Uterus (tissue), 4 donors: ENCODE results near the gene CFAP97D2. TPM values are rescaled to one million over a fixed set of nuclear protein-coding genes. Genes with fewer than 3 reads are reported as not detected.
A peak's percentile ranks its signal among the peaks of the same experiment; 100 is the strongest.

Experiments
- DNase-seq, 2 donors: peaks; one replicate each; pipeline ENCODE4 v3.0.0-alpha.2; 2019 to 2020
- H3K27ac ChIP-seq, 2 donors: fragments of 200-600 bp; sonication (generic); 1 replicate in 1 of 2; 2 replicates in 1 of 2; pipeline ENCODE4 v1.5.1; 2016 to 2018
- H3K27me3 ChIP-seq, 2 donors: fragments of 200-600 bp; sonication (generic); one replicate each; pipeline ENCODE4 v1.5.1; 2018 to 2019; ENCODE audit warnings: control low read depth in 1 of 2
- H3K36me3 ChIP-seq, 2 donors: fragments of 200-600 bp; sonication (generic); one replicate each; pipeline ENCODE4 v1.5.1; 2019; ENCODE audit warnings: control low read depth in 1 of 2
- H3K4me1 ChIP-seq, 2 donors: fragments of 200-600 bp; sonication (generic); one replicate each; pipeline ENCODE4 v1.5.1; 2018 to 2019; ENCODE audit warnings: control low read depth in 1 of 2
- H3K4me3 ChIP-seq, 2 donors: fragments of 200-600 bp; sonication (generic); 1 replicate in 1 of 2; 2 replicates in 1 of 2; pipeline ENCODE4 v1.5.1; 2018 to 2019; ENCODE audit warnings: mild to moderate bottlenecking in 1 of 2
- H3K9me3 ChIP-seq, 2 donors: fragments of 200-600 bp; sonication (generic); one replicate each; pipeline ENCODE4 v1.5.1; 2019; ENCODE audit warnings: control low read depth in 1 of 2
- CTCF ChIP-seq, 4 experiments: fragments of 200-600 bp in 2 of 4; fragments of 450-650 bp in 2 of 4; sonication (generic) in 2 of 4; IDR thresholded peaks; one replicate each; pipeline ENCODE4 v1.5.1; 2016 to 2019; ENCODE audit warnings: antibody characterized with exemption in 4 of 4, mild to moderate bottlenecking in 2 of 4, moderate library complexity in 1 of 4
- POLR2A ChIP-seq, 2 donors: fragments of 450-650 bp; IDR thresholded peaks; one replicate each; pipeline ENCODE4 v1.6.1; 2016; ENCODE audit warnings: antibody characterized with exemption in 2 of 2, mild to moderate bottlenecking in 1 of 2, moderate library complexity in 1 of 2
- intact Hi-C: fragments of 100-400 bp; cut with DNase I; formaldehyde crosslinking; loops from one replicate; pipeline ENCODE4 v1.15.1; 2023; ENCODE audit warnings: low total_unique reads
- total RNA-seq, 4 donors: library from RNA; depleted of rRNA in 3 of 4; stranded (reverse); fragments of >200 nt in 3 of 4; gene quantifications; one replicate each; pipeline versions ENCODE4 v1.1.0 to v1.2.4, GENCODE V29; 2014 to 2023
- donor health status: DM: yes; HTN: yes; CAD: no.

Gene CFAP97D2
- total RNA-seq, 4 donors from 2014 or later: not detected

DNA sequence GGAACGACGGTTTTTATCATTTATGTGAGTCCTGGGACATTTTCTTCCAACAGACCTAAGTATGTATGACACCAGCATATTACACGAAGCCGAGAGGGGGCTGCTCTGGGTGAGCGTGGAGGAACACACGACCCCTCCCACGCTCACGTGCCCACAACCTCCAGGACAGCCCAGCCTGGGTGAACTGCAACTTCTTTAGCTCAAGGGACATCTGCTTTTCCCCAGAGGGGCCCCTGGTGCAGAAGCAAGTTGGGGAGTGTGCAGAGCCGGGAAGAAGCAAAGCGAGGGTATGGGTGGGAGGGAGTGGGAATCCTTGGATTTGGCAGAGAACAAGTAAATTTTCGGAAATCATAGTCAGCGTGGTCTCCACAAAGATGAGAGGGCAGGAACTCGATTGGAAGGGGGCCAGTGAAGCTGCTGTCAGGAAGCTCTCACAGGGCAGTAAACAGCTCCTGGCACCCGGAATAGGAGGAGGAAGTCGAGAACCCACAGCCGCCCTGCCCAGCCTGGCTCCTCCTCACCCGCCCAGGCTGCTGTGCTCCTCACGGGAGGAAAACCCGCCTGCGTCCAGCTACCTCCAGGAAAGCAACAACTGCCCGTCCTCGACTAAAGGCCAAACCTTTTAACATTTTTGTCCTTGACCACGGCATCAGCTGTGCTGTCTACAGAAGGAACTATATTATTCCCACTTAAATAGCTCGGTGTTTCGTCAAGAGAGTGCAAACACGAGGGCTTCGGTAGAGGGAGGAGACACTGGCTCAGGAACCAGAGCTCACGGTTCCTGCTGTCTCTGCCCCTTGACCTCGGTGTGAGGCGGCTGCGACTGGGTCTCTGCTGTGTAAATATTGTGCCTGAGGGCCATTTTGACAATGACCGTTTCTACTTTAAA, 17.2 kb upstream of the CFAP97D2 start:
- TF ChIP-seq POLR2A (IDR thresholded peaks at IDR 0.05) (no peak), CTCF (IDR thresholded peaks at IDR 0.05) (no peak)
- Histone ChIP-seq H3K27ac (peak overlapping the region in 1 of 2 donors; percentile 16), H3K4me1 (no peaks in the 10 kb centered on the region), H3K9me3 (no peaks in the 10 kb centered on the region), H3K36me3 (no peaks in the 10 kb centered on the region), H3K27me3 (no peaks in the 10 kb centered on the region), H3K4me3 (no peak overlapping the region)
- intact Hi-C loops: no loop called here
- peak; percentile 44 to 58 for DNase-seq

DNA sequence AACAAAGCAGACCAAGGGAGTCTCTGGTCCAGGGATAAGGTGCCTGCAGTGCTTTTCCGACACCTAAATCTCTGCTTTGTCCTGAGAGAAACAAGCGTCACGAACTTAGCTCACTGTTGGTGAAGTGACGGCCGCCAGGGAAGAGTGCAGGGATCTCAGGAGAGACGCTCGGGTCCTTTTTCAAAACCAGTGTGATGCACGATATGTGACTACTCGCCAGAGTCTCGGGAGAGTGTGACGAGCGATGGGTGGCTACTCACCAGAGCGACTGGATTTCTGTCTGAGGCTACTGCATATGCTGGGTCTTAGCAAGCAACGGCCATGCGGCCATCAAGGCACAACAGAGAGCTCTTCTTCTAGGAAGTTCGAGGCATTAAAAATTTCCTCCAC, 16.5 kb upstream of the CFAP97D2 start:
- intact Hi-C loops: no loop called here
- H3K4me3 ChIP-seq: no peak overlapping the region
- H3K36me3 ChIP-seq: no peaks in the 10 kb centered on the region
- no peak for TF ChIP-seq POLR2A (IDR thresholded peaks at IDR 0.05)
- no peak for TF ChIP-seq CTCF (IDR thresholded peaks at IDR 0.05)
- H3K27me3 ChIP-seq: no peaks in the 10 kb centered on the region
- no peak for DNase-seq
- H3K4me1 ChIP-seq: no peaks in the 10 kb centered on the region
- no peaks in the 10 kb centered on the region for H3K9me3 ChIP-seq
- peak overlapping the region in 1 of 2 donors; percentile 16 for H3K27ac ChIP-seq

- no peak for TF ChIP-seq POLR2A (IDR thresholded peaks at IDR 0.05)
- TF ChIP-seq CTCF (IDR thresholded peaks at IDR 0.05): no peak
- no peaks in the 10 kb centered on the region for H3K4me1 ChIP-seq
- intact Hi-C loops: no loop called here
- no peak for DNase-seq
- H3K27ac ChIP-seq: no peak overlapping the region
- H3K4me3 ChIP-seq: no peak overlapping the region
- H3K36me3 ChIP-seq: no peaks in the 10 kb centered on the region
- H3K27me3 ChIP-seq: no peaks in the 10 kb centered on the region
- no peaks in the 10 kb centered on the region for H3K9me3 ChIP-seq
Observed at GRCh38 chr13:114164053-114164452, 15.0 kb upstream of the CFAP97D2 start.

DNA sequence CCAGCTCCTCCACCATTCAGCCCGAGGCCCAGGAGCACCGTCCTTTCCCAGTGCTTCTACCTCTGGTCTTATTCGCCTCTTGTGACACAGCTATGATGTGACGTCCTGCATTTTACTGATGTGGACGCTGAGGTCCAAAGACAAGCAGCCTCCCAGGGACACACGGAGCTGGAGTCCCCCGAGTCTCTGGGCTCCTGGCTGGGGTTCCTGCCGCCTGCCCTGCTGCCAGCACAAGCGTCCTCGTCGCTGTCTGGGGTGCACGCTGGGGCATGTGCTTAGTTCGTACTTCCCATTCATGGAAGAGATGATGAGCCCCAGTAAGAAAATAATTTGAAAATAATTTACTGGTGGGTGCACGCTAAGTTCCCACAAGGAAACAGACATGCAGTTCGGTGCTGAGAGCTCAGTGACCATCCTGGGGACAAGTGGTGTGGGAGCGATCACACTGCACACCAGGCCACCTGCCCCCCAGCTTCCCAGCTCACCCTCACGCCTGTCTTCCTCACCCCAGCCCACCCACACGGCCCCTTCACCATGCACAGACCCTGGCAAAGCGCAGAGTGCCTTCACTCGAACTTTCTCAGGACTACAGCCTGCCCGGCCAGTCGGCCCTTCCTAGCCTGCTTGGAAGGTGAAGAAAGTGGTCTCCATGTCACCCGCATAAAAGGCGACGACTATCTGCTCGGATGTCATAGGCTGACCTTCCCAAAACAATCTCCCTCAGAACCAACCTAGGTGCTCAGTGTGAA, 14.2 kb upstream of the CFAP97D2 start:
- H3K4me1 ChIP-seq: no peaks in the 10 kb centered on the region
- H3K4me3 ChIP-seq: no peak overlapping the region
- no peaks in the 10 kb centered on the region for H3K36me3 ChIP-seq
- no peaks in the 10 kb centered on the region for H3K9me3 ChIP-seq
- no peak overlapping the region for H3K27ac ChIP-seq
- no peak for DNase-seq
- no peaks in the 10 kb centered on the region for H3K27me3 ChIP-seq
- intact Hi-C loops: no loop called here
- TF ChIP-seq POLR2A (IDR thresholded peaks at IDR 0.05) (no peak), CTCF (IDR thresholded peaks at IDR 0.05) (no peak)
